Measurements from ENCODE around the gene ZNF148.

ZNF148 gene

DNA sequence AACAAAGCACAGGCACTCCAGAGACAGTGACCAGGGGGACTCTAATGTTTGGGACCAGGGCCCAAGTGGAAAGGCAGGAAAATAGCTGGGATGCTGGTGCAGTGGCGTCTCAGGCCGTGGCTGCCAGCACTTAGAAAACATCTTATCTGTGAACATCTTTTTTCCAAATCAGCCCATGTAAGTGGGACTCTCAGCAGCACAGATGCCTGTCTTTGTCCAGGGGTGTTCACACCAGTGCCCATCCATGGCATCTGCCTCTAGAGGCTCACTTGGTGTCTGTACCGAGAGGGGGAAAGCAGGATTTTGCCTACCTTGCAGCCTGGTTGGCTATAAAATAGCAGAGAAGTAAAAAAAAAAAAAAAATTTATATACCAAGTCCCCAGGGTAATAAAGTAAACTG, 189.3 kb downstream of the ZNF148 start (continued):
- no peak for TF ChIP-seq ZNF513 (tag by site-specific recombination; IDR thresholded peaks at IDR 0.05)
- TF ChIP-seq ZNF558 (tag by site-specific recombination; IDR thresholded peaks at IDR 0.05), result no peak
- no peak for TF ChIP-seq ZBTB7A (tag by site-specific recombination; IDR thresholded peaks at IDR 0.05; ENCODE audit: low read depth)
- no peak for TF ChIP-seq ZSCAN23 (tag by site-specific recombination; IDR thresholded peaks at IDR 0.05)
- no peak for TF ChIP-seq ZNF10 (tag by site-specific recombination; IDR thresholded peaks at IDR 0.05)

DNA sequence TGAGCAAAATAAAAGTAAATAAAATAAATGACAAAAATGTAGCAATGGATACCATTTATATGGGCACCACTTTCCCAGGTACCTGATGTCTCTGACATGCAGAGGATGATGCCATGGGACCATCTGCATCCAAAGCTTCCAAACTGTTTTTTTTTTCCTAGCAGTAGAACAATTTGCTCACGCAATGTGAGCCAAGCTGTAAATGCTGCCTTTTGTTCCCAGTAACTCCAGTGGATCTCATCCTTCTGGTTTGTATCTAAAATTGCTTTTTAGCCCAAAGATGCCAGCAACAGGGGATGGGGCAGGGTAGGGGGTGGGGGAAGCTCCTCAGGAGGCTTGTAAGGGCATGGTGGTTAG, 195.3 kb downstream of the ZNF148 start:
- no peaks in the 10 kb centered on the region for H3K9me3 ChIP-seq (ENCODE audit: control insufficient read depth, insufficient read depth, low read depth, low read length)
- H3K4me1 ChIP-seq (ENCODE audit: control insufficient read depth, insufficient read depth, low read length), result no peaks in the 10 kb centered on the region
- ChIA-PET POLR2A (no interaction called here), CTCF (interaction anchor here (0.6 kb wide), 1 partner anchor 54 kb away, joined by 3 read pairs; no protein-coding TSS in a partner anchor)
- no peaks in the 10 kb centered on the region for H3K36me3 ChIP-seq (ENCODE audit: control insufficient read depth in 2 of 2, insufficient read depth in 1 of 2, low read length in 2 of 2)
- no peak for TF ChIP-seq ZBTB20 (tag by site-specific recombination; IDR thresholded peaks at IDR 0.05)
- no peak overlapping the region for H3K4me3 ChIP-seq (ENCODE audit: low read depth, low read length)
- H3K27ac ChIP-seq (ENCODE audit: extremely low read depth, low read depth, low read length), result no peak overlapping the region

GRCh38 chr3:125179143-125179883, 195.8 kb downstream of the ZNF148 start:
- Histone ChIP-seq H3K27ac (ENCODE audit: extremely low read depth, low read depth, low read length) (no peak overlapping the region), H3K36me3 (ENCODE audit: control insufficient read depth in 2 of 2, insufficient read depth in 1 of 2, low read length in 2 of 2) (no peaks in the 10 kb centered on the region), H3K9me3 (ENCODE audit: control insufficient read depth, insufficient read depth, low read depth, low read length) (no peaks in the 10 kb centered on the region), H3K4me1 (ENCODE audit: control insufficient read depth, insufficient read depth, low read length) (no peaks in the 10 kb centered on the region), H3K4me3 (ENCODE audit: low read depth, low read length) (no peak overlapping the region)
- POLR2A ChIA-PET, result no interaction called here
- CTCF ChIA-PET, result interaction anchor here (0.6 kb wide), 1 partner anchor 52 kb away, joined by 3 read pairs; no protein-coding TSS in a partner anchor
- TF ChIP-seq, protein P1, sequence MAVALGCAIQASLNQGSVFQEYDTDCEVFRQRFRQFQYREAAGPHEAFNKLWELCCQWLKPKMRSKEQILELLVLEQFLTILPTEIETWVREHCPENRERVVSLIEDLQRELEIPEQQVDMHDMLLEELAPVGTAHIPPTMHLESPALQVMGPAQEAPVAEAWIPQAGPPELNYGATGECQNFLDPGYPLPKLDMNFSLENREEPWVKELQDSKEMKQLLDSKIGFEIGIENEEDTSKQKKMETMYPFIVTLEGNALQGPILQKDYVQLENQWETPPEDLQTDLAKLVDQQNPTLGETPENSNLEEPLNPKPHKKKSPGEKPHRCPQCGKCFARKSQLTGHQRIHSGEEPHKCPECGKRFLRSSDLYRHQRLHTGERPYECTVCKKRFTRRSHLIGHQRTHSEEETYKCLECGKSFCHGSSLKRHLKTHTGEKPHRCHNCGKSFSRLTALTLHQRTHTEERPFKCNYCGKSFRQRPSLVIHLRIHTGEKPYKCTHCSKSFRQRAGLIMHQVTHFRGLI (tag by site-specific recombination; IDR thresholded peaks at IDR 0.05), result no peak
- TF ChIP-seq ZNF169 (tag by site-specific recombination; IDR thresholded peaks at IDR 0.05) (no peak), BCL11A (tag by site-specific recombination; IDR thresholded peaks at IDR 0.05; ENCODE audit: low read depth) (no peak), ZBTB1 (tag by site-specific recombination; IDR thresholded peaks at IDR 0.05) (no peak), TCF7L2 (IDR thresholded peaks at IDR 0.05; ENCODE audit: borderline replicate concordance, low read depth, low read length) (no peak), KLF16 (tag by site-specific recombination; IDR thresholded peaks at IDR 0.05) (no peak), ZNF416 (tag by site-specific recombination; IDR thresholded peaks at IDR 0.05) (no peak), ZNF76 (tag by site-specific recombination; IDR thresholded peaks at IDR 0.05; ENCODE audit: borderline replicate concordance, low read depth) (no peak), ZNF548 (tag by site-specific recombination; IDR thresholded peaks at IDR 0.05) (no peak), ZNF629 (tag by site-specific recombination; IDR thresholded peaks at IDR 0.05) (no peak), ZNF341 (tag by site-specific recombination; IDR thresholded peaks at IDR 0.05; ENCODE audit: low read depth) (no peak), ZNF138 (tag by site-specific recombination; IDR thresholded peaks at IDR 0.05; ENCODE audit: borderline replicate concordance) (no peak)
- TF ChIP-seq, protein P2, sequence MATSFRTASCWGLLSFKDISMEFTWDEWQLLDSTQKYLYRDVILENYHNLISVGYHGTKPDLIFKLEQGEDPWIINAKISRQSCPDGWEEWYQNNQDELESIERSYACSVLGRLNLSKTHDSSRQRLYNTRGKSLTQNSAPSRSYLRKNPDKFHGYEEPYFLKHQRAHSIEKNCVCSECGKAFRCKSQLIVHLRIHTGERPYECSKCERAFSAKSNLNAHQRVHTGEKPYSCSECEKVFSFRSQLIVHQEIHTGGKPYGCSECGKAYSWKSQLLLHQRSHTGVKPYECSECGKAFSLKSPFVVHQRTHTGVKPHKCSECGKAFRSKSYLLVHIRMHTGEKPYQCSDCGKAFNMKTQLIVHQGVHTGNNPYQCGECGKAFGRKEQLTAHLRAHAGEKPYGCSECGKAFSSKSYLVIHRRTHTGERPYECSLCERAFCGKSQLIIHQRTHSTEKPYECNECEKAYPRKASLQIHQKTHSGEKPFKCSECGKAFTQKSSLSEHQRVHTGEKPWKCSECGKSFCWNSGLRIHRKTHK (tag by site-specific recombination; IDR thresholded peaks at IDR 0.05), result no peak
- TF ChIP-seq, protein P3, sequence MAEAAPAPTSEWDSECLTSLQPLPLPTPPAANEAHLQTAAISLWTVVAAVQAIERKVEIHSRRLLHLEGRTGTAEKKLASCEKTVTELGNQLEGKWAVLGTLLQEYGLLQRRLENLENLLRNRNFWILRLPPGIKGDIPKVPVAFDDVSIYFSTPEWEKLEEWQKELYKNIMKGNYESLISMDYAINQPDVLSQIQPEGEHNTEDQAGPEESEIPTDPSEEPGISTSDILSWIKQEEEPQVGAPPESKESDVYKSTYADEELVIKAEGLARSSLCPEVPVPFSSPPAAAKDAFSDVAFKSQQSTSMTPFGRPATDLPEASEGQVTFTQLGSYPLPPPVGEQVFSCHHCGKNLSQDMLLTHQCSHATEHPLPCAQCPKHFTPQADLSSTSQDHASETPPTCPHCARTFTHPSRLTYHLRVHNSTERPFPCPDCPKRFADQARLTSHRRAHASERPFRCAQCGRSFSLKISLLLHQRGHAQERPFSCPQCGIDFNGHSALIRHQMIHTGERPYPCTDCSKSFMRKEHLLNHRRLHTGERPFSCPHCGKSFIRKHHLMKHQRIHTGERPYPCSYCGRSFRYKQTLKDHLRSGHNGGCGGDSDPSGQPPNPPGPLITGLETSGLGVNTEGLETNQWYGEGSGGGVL (tag by site-specific recombination; IDR thresholded peaks at IDR 0.05), result no peak

Data from HEK293 (cell line).